Transverse colon (tissue), 4 donors: ENCODE data around the gene IL1A. TPM values are rescaled to one million over a fixed set of nuclear protein-coding genes. Genes with fewer than 3 reads are reported as not detected.

Source experiments
- DNase-seq: peaks from one replicate; pipeline ENCODE4 v3.0.0-alpha.2; 2019
- H3K27ac ChIP-seq, 4 donors: fragments of 200-600 bp; sonication (generic); 2 replicates each; pipeline ENCODE4 v1.5.1; 2016 to 2018; ENCODE audit warnings: inconsistent platforms in 4 of 4
- H3K27me3 ChIP-seq: fragments of 200-600 bp; sonication (generic); 2 replicates; pipeline ENCODE4 v1.5.1; 2017; ENCODE audit warnings: inconsistent platforms
- H3K36me3 ChIP-seq, 4 donors: fragments of 200-600 bp; sonication (generic); 2 replicates each; pipeline ENCODE4 v1.5.1; 2017 to 2019; ENCODE audit warnings: inconsistent platforms in 4 of 4
- H3K4me1 ChIP-seq, 4 donors: fragments of 200-600 bp; sonication (generic); 2 replicates each; pipeline ENCODE4 v1.5.1; 2017 to 2020; ENCODE audit warnings: inconsistent platforms in 4 of 4
- H3K4me3 ChIP-seq, 4 donors: fragments of 200-600 bp; sonication (generic); 1 replicate in 1 of 4; 2 replicates in 3 of 4; pipeline versions ENCODE4 v1.5.1 to v1.6.1; 2017 to 2019; ENCODE audit warnings: inconsistent platforms in 4 of 4
- H3K9me3 ChIP-seq, 2 donors: fragments of 200-600 bp; sonication (generic); 2 replicates each; pipeline ENCODE4 v1.5.1; 2017 to 2019; ENCODE audit warnings: inconsistent platforms in 2 of 2
- EP300 ChIP-seq: sonication (generic); formaldehyde crosslinking; IDR thresholded peaks from one replicate; pipeline ENCODE4 v1.6.1; 2017; ENCODE audit warnings: antibody characterized with exemption, low read depth
- POLR2A ChIP-seq: fragments of 450-650 bp; IDR thresholded peaks from one replicate; pipeline ENCODE4 v1.6.1; 2016; ENCODE audit warnings: antibody characterized with exemption, mild to moderate bottlenecking, moderate library complexity
- POLR2AphosphoS5 ChIP-seq, 3 donors: sonication (generic); formaldehyde crosslinking; IDR thresholded peaks; one replicate each; pipeline ENCODE4 v1.6.1; 2016; ENCODE audit warnings: antibody characterized with exemption in 3 of 3
- WGBS, 2 donors: methylation state at CpG; one replicate each; pipeline ENCODE4 v1.1.5; 2018; ENCODE audit warnings: low coverage in 1 of 2; 5-methylcytosine and 5-hydroxymethylcytosine counted together
- in situ Hi-C, 4 donors: fragments of 200-750 bp; cut with MboI; loops; one replicate each; pipeline versions ENCODE4 v1.15.0 to v1.15.1; 2017; ENCODE audit warnings: low sequenced_read_pairs in 3 of 4, low pct_ligation_motif_present in 1 of 4, low pct_unique_long_range_greater_than_20kb in 1 of 4
- intact Hi-C: fragments of 100-400 bp; cut with DNase I; formaldehyde crosslinking; loops from one replicate; pipeline ENCODE4 v1.15.1; 2023; ENCODE audit warnings: low total_unique reads
- total RNA-seq, 4 donors: library from RNA; depleted of rRNA; stranded (reverse); fragments of >200 nt; gene quantifications; one replicate each; pipeline ENCODE4 v1.1.0, GENCODE V29; 2016
- TF ChIP-seq, protein P1 (sequence below), 5 experiments: fragments of 200-600 bp in 3 of 5; fragments of 450-650 bp in 2 of 5; sonication (generic) in 3 of 5; IDR thresholded peaks; 1 replicate in 2 of 5; 2 replicates in 3 of 5; pipeline ENCODE4 v1.5.1; 2016 to 2017; ENCODE audit warnings: antibody characterized with exemption in 5 of 5, inconsistent platforms in 3 of 5, mild to moderate bottlenecking in 2 of 5, moderate library complexity in 1 of 5

Gene IL1A
- total RNA-seq, 4 donors from 2014 or later, result not detected

DNA sequence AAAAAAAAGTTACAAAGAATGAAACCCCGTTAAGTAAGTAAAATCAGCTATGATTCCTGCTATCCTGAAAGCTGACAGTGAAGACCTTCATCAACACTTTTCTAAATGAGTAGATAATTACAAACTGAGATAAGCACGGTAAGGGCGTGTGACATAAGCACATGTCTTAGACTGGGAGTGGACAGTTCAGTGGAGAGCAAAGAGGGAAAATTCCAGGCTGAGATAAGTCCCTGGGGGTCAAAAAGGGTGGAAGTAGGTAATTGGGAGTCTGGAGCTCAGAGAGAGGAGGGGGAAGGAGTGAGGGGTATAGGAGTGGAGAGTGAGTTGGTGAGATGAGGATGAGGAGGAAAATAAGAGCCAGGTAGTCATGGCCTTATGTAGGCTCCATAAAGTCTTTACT is 4.4 kb upstream of the IL1A start:
- Histone ChIP-seq H3K36me3 (no peaks in the 10 kb centered on the region), H3K9me3 (no peaks in the 10 kb centered on the region), H3K27ac (no peak overlapping the region), H3K4me1 (peaks cover 0 to 5% (median 0%) of the 10 kb centered on the region in 4 donors), H3K4me3 (no peak overlapping the region), H3K27me3 (no peaks in the 10 kb centered on the region)
- in situ Hi-C loops (no loop called here), intact Hi-C loops (no loop called here)
- TF ChIP-seq EP300, result no peak
- DNase-seq, result no peak
- 88 to 89% methylated on average over 1 to 3 of the region's 3 CpGs for WGBS, 2 donors

- no peaks in the 10 kb centered on the region for H3K27me3 ChIP-seq
- in situ Hi-C loops, result no loop called here
- WGBS, 2 donors, result 87 to 89% methylated on average over 4 of the region's 4 CpGs
- no peaks in the 10 kb centered on the region for H3K9me3 ChIP-seq
- TF ChIP-seq, protein P1, sequence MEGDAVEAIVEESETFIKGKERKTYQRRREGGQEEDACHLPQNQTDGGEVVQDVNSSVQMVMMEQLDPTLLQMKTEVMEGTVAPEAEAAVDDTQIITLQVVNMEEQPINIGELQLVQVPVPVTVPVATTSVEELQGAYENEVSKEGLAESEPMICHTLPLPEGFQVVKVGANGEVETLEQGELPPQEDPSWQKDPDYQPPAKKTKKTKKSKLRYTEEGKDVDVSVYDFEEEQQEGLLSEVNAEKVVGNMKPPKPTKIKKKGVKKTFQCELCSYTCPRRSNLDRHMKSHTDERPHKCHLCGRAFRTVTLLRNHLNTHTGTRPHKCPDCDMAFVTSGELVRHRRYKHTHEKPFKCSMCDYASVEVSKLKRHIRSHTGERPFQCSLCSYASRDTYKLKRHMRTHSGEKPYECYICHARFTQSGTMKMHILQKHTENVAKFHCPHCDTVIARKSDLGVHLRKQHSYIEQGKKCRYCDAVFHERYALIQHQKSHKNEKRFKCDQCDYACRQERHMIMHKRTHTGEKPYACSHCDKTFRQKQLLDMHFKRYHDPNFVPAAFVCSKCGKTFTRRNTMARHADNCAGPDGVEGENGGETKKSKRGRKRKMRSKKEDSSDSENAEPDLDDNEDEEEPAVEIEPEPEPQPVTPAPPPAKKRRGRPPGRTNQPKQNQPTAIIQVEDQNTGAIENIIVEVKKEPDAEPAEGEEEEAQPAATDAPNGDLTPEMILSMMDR (IDR thresholded peaks at IDR 0.05), result no peak
- TF ChIP-seq POLR2AphosphoS5 (IDR thresholded peaks at IDR 0.05), result no peak
- H3K4me3 ChIP-seq, result no peak overlapping the region
- no peak for DNase-seq
- H3K36me3 ChIP-seq, result no peaks in the 10 kb centered on the region
- no peak overlapping the region for H3K27ac ChIP-seq
- intact Hi-C loops, result no loop called here
- H3K4me1 ChIP-seq, result peaks cover 0 to 5% (median 0%) of the 10 kb centered on the region in 4 donors
These were observed 3.6 kb upstream of the IL1A start for GRCh38 chr2:112787729-112788393.

DNA sequence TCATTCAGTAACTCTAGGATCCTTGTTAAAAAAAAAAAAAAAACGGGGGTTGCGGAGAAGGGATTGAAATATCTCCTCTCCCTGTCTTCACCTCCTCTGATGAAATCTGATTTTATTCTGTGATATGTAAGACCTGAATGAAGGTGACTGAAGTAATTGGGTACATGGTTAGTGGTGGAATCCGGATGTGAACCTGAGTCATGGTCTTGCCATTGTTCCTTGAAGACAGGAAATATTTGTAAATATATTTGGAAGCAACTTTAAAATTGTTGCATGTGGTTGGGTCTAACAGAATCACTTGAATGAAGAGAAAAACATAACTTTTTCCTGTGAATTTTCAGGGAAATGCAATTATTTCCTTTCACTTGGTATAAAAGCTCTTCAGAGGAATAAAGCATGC is 3.0 kb upstream of the IL1A start:
- 90 to 96% methylated on average over 3 of the region's 3 CpGs for WGBS, 2 donors

DNA sequence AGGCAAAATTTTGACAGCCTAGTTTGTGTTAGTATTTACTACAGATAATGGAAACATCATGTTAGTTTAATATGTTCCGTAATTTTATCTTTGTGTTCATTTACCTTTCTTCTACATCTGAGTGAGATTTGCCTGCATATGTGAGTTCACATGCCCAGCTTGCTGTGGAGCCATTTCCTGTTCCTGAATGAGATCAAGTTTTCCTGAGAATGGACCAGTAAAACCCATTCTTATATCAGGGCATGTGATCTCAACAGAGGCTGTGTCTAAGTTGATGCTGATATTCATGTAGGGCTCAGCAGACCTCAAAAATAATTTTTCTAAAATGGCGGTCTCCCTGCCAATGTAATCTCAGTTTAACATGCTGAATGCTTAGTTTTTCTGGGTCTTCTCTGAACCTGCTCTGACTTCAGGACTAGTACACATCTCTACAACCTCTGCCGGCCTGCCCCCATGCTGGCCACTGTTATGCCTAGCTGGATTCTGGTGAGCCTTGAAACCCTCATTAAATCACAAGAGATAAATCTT is 1.0 kb downstream of the IL1A start:
- H3K27me3 ChIP-seq, result no peaks in the 10 kb centered on the region
- no peak for TF ChIP-seq EP300
- TF ChIP-seq, protein P1 (IDR thresholded peaks at IDR 0.05), result no peak
- no peak for TF ChIP-seq POLR2AphosphoS5 (IDR thresholded peaks at IDR 0.05)
- no peak for TF ChIP-seq POLR2A
- intact Hi-C loops (no loop called here), in situ Hi-C loops (no loop called here)
- H3K36me3 ChIP-seq, result no peaks in the 10 kb centered on the region
- peaks cover 0 to 5% (median 0%) of the 10 kb centered on the region in 4 donors for H3K4me1 ChIP-seq
- no peak overlapping the region for H3K4me3 ChIP-seq
- H3K27ac ChIP-seq, result no peak overlapping the region
- 87 to 95% methylated on average over 3 of the region's 3 CpGs for WGBS, 2 donors
- no peak for DNase-seq
- no peaks in the 10 kb centered on the region for H3K9me3 ChIP-seq

More for the DNA sequence above, 3.0 kb upstream of the IL1A start:
- H3K36me3 ChIP-seq, result no peaks in the 10 kb centered on the region
- H3K4me1 ChIP-seq, result peaks cover 0 to 5% (median 0%) of the 10 kb centered on the region in 4 donors
- in situ Hi-C loops (no loop called here), intact Hi-C loops (no loop called here)
- no peak for DNase-seq
- no peaks in the 10 kb centered on the region for H3K9me3 ChIP-seq
- H3K27me3 ChIP-seq, result no peaks in the 10 kb centered on the region
- TF ChIP-seq EP300 (no peak), POLR2AphosphoS5 (IDR thresholded peaks at IDR 0.05) (no peak), POLR2A (no peak)
- TF ChIP-seq, protein P1 (IDR thresholded peaks at IDR 0.05), result no peak
- H3K4me3 ChIP-seq, result no peak overlapping the region
- H3K27ac ChIP-seq, result no peak overlapping the region
